Common myeloid progenitor, CD34-positive (primary cell): ENCODE data around the gene MET.

Experiments
- CTCF ChIA-PET: fragments of 350-600 bp; sonication (Branson Sonifier 250); formaldehyde crosslinking; loops from one replicate; lab custom pipeline; 2021; ENCODE audit warnings: antibody characterized with exemption; lab: Charles Lee
- POLR2A ChIA-PET: fragments of 350-600 bp; sonication (Branson Sonifier 250); formaldehyde crosslinking; loops from one replicate; lab custom pipeline; 2021; ENCODE audit warnings: antibody characterized with exemption; lab: Charles Lee
- DNase-seq, 3 donors: peaks; one replicate each; pipeline versions ENCODE4 v3.0.0 to v3.0.0-alpha.2; 2013
- H3K27ac ChIP-seq, 2 experiments: 1 replicate in 1 of 2; 2 replicates in 1 of 2; pipeline ENCODE4 v1.7.0; 2013; ENCODE audit warnings: inconsistent platforms in 2 of 2, low read length in 2 of 2, mild to moderate bottlenecking in 2 of 2, low read depth in 1 of 2, moderate library complexity in 1 of 2; ENCODE audit not compliant: severe bottlenecking in 2 of 2, insufficient read depth in 1 of 2, poor library complexity in 1 of 2
- H3K27me3 ChIP-seq, 5 experiments: replicated peaks in 2 of 5; 1 replicate in 3 of 5; 2 replicates in 2 of 5; pipeline versions ENCODE4 v1.6.1 to v1.7.0; 2013; ENCODE audit warnings: low read length in 4 of 5, mild to moderate bottlenecking in 2 of 5, moderate library complexity in 2 of 5, inconsistent platforms in 1 of 5; ENCODE audit not compliant: insufficient read depth in 5 of 5, control insufficient read depth in 4 of 5
- H3K36me3 ChIP-seq, 4 experiments: 1 replicate in 2 of 4; 2 replicates in 2 of 4; pipeline versions ENCODE4 v1.6.1 to v1.7.0; 2013; ENCODE audit warnings: low read length in 3 of 4, control low read depth in 1 of 4, mild to moderate bottlenecking in 1 of 4; ENCODE audit not compliant: control insufficient read depth in 4 of 4, insufficient read depth in 4 of 4
- H3K4me1 ChIP-seq, 4 experiments: 1 replicate in 3 of 4; 2 replicates in 1 of 4; pipeline versions ENCODE4 v1.6.1 to v1.7.1; 2013; ENCODE audit warnings: low read length in 3 of 4, mild to moderate bottlenecking in 3 of 4, control low read depth in 1 of 4, inconsistent platforms in 1 of 4, moderate library complexity in 1 of 4; ENCODE audit not compliant: control insufficient read depth in 4 of 4, insufficient read depth in 4 of 4; ENCODE audit errors: control extremely low read depth in 1 of 4
- H3K4me3 ChIP-seq, 7 experiments: 1 replicate in 4 of 7; 2 replicates in 3 of 7; pipeline versions ENCODE4 v1.5.1 to v1.7.0; 2013; ENCODE audit warnings: mild to moderate bottlenecking in 7 of 7, low read length in 6 of 7, moderate library complexity in 6 of 7, inconsistent platforms in 2 of 7, low read depth in 2 of 7, control low read depth in 1 of 7; ENCODE audit not compliant: insufficient read depth in 4 of 7, control insufficient read depth in 1 of 7; ENCODE audit errors: extremely low read depth in 1 of 7
- H3K9me3 ChIP-seq, 5 experiments: 1 replicate in 4 of 5; 2 replicates in 1 of 5; pipeline versions ENCODE4 v1.6.1 to v1.7.1; 2013; ENCODE audit warnings: low read length in 4 of 5, mild to moderate bottlenecking in 2 of 5, inconsistent platforms in 1 of 5, low read depth in 1 of 5, moderate library complexity in 1 of 5; ENCODE audit not compliant: control insufficient read depth in 4 of 5, insufficient read depth in 2 of 5; ENCODE audit errors: control extremely low read depth in 1 of 5
- WGBS: methylation state at CpG from one replicate; pipeline ENCODE4 v1.1.5; 2013; ENCODE audit not compliant: insufficient coverage; 5-methylcytosine and 5-hydroxymethylcytosine counted together

MET gene

DNA sequence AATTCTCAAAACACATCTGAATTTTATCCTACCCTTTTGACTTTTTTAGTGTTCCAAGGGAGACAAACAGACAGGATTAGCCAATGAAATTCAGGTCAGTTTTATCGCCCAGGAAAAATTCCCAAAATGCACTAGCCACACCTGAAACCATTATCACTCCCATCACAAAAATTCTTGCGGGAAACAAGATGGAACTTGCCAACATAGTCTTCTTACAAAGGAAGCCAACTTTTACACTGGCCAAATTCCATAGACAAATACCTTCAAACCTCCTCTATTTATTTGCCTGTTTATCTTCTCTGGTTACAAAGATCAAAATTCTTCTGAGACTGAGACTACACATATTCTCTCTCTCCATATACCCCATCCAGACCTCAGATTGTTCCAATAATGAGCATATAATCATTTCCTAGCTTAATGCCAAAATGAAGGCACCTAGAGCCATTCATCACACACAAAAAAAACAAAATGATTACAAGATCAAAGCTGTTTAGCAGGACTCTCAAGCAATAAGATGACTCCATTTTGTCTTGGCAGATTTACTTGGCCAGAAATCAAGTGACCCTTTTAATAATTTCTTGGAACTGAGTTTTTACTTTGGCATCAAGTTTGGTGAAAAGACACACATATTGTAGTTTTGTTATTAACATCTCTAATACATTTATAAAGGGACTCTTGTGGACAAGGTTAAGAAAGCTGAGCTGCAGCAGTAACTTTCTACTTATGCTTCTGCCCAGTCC is 30.2 kb downstream of the MET start:
- Histone ChIP-seq H3K36me3 (no peaks in the 10 kb centered on the region), H3K27me3 (no peaks in the 10 kb centered on the region), H3K4me3 (no peak overlapping the region), H3K27ac (no peak overlapping the region), H3K9me3 (no peaks in the 10 kb centered on the region), H3K4me1 (no peaks in the 10 kb centered on the region)
- 94% methylated on average over 2 of the region's 2 CpGs for WGBS
- DNase-seq, result no peak
- POLR2A ChIA-PET, result no interaction called here
- CTCF ChIA-PET, result no interaction called here

- Histone ChIP-seq H3K4me1 (no peaks in the 10 kb centered on the region), H3K9me3 (no peaks in the 10 kb centered on the region), H3K27me3 (no peaks in the 10 kb centered on the region), H3K36me3 (no peaks in the 10 kb centered on the region), H3K4me3 (no peak overlapping the region), H3K27ac (no peak overlapping the region)
- no CpG with 5 or more reads among the region's 2 CpGs for WGBS
- no peak for DNase-seq
- ChIA-PET CTCF (no interaction called here), POLR2A (no interaction called here)
Measured at GRCh38 chr7:116704650-116705228, 32.7 kb downstream of the MET start.

GRCh38 chr7:116705419-116705818 is 33.4 kb downstream of the MET start:
- H3K4me1 ChIP-seq, result no peaks in the 10 kb centered on the region
- POLR2A ChIA-PET, result no interaction called here
- H3K27ac ChIP-seq, result no peak overlapping the region

GRCh38 chr7:116706668-116707126 is 34.7 kb downstream of the MET start:
- no peaks in the 10 kb centered on the region for H3K9me3 ChIP-seq
- H3K36me3 ChIP-seq, result no peaks in the 10 kb centered on the region
- H3K27ac ChIP-seq, result no peak overlapping the region
- no peaks in the 10 kb centered on the region for H3K4me1 ChIP-seq
- H3K4me3 ChIP-seq, result no peak overlapping the region
- CTCF ChIA-PET, result no interaction called here
- WGBS, result 100% methylated on average over 1 of the region's 3 CpGs
- POLR2A ChIA-PET, result no interaction called here
- H3K27me3 ChIP-seq, result no peaks in the 10 kb centered on the region
- DNase-seq, result no peak

More at GRCh38 chr7:116705419-116705818, 33.4 kb downstream of the MET start:
- Histone ChIP-seq H3K9me3 (no peaks in the 10 kb centered on the region), H3K36me3 (no peaks in the 10 kb centered on the region), H3K27me3 (no peaks in the 10 kb centered on the region), H3K4me3 (no peak overlapping the region)
- CTCF ChIA-PET, result no interaction called here
- no peak for DNase-seq

- WGBS, result no CpG with 5 or more reads among the region's 3 CpGs
- Histone ChIP-seq H3K4me1 (no peaks in the 10 kb centered on the region), H3K9me3 (no peaks in the 10 kb centered on the region), H3K27ac (no peak overlapping the region), H3K27me3 (no peaks in the 10 kb centered on the region), H3K4me3 (no peak overlapping the region), H3K36me3 (no peaks in the 10 kb centered on the region)
- no peak for DNase-seq
- ChIA-PET CTCF (no interaction called here), POLR2A (no interaction called here)
Measured at GRCh38 chr7:116707289-116707688, 35.3 kb downstream of the MET start.

DNA sequence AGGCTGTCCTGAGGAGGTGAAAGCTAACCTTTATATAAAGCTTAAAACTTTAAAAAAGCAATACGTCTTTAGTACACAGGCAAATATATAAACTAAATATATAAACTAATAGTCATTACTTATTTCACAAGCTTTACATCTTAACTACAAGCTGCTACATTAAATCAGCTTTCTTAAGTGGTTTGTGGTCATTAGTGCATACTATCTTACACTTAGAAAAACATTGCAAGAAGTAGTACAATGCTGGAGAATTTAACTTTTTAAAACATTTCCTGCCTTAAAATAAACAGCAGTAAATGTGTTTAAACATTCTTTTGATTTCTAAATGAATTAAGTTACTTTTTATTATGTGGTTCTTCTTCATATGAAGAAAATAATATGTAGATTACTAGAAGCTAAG is 36.3 kb downstream of the MET start:
- ChIA-PET CTCF (no interaction called here), POLR2A (no interaction called here)
- H3K9me3 ChIP-seq, result no peaks in the 10 kb centered on the region
- H3K27me3 ChIP-seq, result no peaks in the 10 kb centered on the region
- WGBS, result no CpG with 5 or more reads among the region's 1 CpG
- no peaks in the 10 kb centered on the region for H3K36me3 ChIP-seq
- no peak for DNase-seq
- H3K4me1 ChIP-seq, result no peaks in the 10 kb centered on the region
- H3K27ac ChIP-seq, result no peak overlapping the region
- H3K4me3 ChIP-seq, result no peak overlapping the region

DNA sequence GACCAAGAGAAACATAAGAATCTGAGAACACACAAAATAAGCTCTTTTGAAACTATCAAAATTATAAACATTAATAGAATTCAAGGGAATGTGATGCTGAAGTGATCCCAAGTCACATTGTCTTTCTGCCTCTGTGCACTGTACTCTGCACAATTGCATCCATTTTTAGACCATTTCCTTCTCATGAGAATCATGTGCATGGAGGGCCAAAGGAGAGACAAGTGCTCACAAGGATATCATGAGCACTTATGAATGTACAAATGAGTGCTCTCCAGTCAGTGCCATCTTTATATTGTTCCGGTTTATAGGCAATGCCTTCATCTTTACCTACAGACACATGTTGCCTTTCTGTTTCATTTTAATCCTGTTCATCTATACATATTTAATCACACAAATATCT is 36.9 kb downstream of the MET start:
- no peak overlapping the region for H3K4me3 ChIP-seq
- CTCF ChIA-PET, result no interaction called here
- no peak overlapping the region for H3K27ac ChIP-seq

More for the DNA sequence above, 36.9 kb downstream of the MET start:
- H3K36me3 ChIP-seq, result no peaks in the 10 kb centered on the region
- H3K27me3 ChIP-seq, result no peaks in the 10 kb centered on the region
- H3K9me3 ChIP-seq, result no peaks in the 10 kb centered on the region
- DNase-seq, result no peak
- no peaks in the 10 kb centered on the region for H3K4me1 ChIP-seq
- WGBS, result no CpG with 5 or more reads among the region's 1 CpG
- POLR2A ChIA-PET, result no interaction called here
